HCT116 (cell line): ENCODE data around the gene GUCY2D.

Source experiments
- ELF1 ChIP-seq: IDR thresholded peaks from 2 replicates; pipeline ENCODE4 v1.6.1; 2012; ENCODE audit warnings: low read depth, borderline replicate concordance
- POLR2A ChIP-seq: IDR thresholded peaks from 2 replicates; pipeline ENCODE4 v1.7.0; 2011; ENCODE audit warnings: borderline replicate concordance; ENCODE audit not compliant: insufficient read depth, insufficient read length; ENCODE audit errors: extremely low read depth
- POLR2AphosphoS5 ChIP-seq: IDR thresholded peaks from 2 replicates; pipeline ENCODE4 v1.6.1; 2011; ENCODE audit warnings: mild to moderate bottlenecking, low read depth, low read length, moderate library complexity
- RAD21 ChIP-seq: IDR thresholded peaks from 2 replicates; pipeline ENCODE4 v1.6.1; 2012; ENCODE audit warnings: low read depth, mild to moderate bottlenecking
- SP1 ChIP-seq: IDR thresholded peaks from 2 replicates; pipeline ENCODE4 v1.6.1; 2012; ENCODE audit warnings: low read depth
- ZFX ChIP-seq: fragments of 450-650 bp; IDR thresholded peaks from 2 replicates; pipeline ENCODE4 v1.6.1; 2017
- TF ChIP-seq, protein P1 (sequence below), 3 experiments: fragments of 200-600 bp in 1 of 3; sonication (generic) in 1 of 3; IDR thresholded peaks in 2 of 3; conservative IDR thresholded peaks in 1 of 3; 2 replicates each; pipeline ENCODE4 v1.5.1; 2012 to 2017; ENCODE audit warnings: low read depth in 2 of 3, low read length in 2 of 3, antibody characterized with exemption in 1 of 3, borderline replicate concordance in 1 of 3, control low read depth in 1 of 3, mild to moderate bottlenecking in 1 of 3, mixed read lengths in 1 of 3, mixed run types in 1 of 3, moderate library complexity in 1 of 3; ENCODE audit not compliant: insufficient read depth in 1 of 3
- TF ChIP-seq, protein P2 (sequence below): IDR thresholded peaks from 2 replicates; pipeline ENCODE4 v1.6.1; 2012; ENCODE audit warnings: low read depth
- TF ChIP-seq, protein P3 (sequence below): IDR thresholded peaks from 2 replicates; pipeline ENCODE4 v1.6.1; 2012

DNA sequence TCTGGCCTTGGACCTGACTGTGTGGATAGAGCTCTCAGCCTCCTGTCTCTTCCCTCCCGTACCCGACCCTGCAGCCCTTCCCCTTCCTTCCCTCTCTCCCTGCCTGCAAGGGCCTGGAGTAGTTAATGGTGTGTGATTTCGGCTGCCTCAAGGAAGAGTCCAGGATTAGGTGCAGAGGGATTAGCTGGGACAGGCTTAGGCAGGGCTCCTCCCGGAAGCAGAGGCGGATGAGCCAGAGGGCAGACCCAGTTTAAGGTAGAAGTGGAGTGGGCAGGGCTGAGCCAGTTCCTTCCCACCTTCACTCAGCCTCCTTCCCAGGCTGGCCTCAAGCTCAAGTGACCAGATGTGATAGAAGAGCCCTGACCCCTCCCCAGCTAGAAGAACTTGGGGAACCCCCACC, 16.8 kb downstream of the GUCY2D start:
- TF ChIP-seq, protein P1, sequence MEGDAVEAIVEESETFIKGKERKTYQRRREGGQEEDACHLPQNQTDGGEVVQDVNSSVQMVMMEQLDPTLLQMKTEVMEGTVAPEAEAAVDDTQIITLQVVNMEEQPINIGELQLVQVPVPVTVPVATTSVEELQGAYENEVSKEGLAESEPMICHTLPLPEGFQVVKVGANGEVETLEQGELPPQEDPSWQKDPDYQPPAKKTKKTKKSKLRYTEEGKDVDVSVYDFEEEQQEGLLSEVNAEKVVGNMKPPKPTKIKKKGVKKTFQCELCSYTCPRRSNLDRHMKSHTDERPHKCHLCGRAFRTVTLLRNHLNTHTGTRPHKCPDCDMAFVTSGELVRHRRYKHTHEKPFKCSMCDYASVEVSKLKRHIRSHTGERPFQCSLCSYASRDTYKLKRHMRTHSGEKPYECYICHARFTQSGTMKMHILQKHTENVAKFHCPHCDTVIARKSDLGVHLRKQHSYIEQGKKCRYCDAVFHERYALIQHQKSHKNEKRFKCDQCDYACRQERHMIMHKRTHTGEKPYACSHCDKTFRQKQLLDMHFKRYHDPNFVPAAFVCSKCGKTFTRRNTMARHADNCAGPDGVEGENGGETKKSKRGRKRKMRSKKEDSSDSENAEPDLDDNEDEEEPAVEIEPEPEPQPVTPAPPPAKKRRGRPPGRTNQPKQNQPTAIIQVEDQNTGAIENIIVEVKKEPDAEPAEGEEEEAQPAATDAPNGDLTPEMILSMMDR (IDR thresholded peaks at IDR 0.05 in 2 of 3, conservative IDR thresholded peaks at IDR 0.05 in 1 of 3; ENCODE audit: borderline replicate concordance in 1 of 3, insufficient read depth in 1 of 3, low read depth in 2 of 3, low read length in 2 of 3) = no peak
- TF ChIP-seq, protein P2, sequence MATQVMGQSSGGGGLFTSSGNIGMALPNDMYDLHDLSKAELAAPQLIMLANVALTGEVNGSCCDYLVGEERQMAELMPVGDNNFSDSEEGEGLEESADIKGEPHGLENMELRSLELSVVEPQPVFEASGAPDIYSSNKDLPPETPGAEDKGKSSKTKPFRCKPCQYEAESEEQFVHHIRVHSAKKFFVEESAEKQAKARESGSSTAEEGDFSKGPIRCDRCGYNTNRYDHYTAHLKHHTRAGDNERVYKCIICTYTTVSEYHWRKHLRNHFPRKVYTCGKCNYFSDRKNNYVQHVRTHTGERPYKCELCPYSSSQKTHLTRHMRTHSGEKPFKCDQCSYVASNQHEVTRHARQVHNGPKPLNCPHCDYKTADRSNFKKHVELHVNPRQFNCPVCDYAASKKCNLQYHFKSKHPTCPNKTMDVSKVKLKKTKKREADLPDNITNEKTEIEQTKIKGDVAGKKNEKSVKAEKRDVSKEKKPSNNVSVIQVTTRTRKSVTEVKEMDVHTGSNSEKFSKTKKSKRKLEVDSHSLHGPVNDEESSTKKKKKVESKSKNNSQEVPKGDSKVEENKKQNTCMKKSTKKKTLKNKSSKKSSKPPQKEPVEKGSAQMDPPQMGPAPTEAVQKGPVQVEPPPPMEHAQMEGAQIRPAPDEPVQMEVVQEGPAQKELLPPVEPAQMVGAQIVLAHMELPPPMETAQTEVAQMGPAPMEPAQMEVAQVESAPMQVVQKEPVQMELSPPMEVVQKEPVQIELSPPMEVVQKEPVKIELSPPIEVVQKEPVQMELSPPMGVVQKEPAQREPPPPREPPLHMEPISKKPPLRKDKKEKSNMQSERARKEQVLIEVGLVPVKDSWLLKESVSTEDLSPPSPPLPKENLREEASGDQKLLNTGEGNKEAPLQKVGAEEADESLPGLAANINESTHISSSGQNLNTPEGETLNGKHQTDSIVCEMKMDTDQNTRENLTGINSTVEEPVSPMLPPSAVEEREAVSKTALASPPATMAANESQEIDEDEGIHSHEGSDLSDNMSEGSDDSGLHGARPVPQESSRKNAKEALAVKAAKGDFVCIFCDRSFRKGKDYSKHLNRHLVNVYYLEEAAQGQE = no peak
- TF ChIP-seq POLR2A (no peak), RAD21 (no peak), POLR2AphosphoS5 (no peak), SP1 (no peak), ELF1 (no peak), ZFX (no peak)
- TF ChIP-seq, protein P3, sequence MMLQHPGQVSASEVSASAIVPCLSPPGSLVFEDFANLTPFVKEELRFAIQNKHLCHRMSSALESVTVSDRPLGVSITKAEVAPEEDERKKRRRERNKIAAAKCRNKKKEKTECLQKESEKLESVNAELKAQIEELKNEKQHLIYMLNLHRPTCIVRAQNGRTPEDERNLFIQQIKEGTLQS = no peak
